Kidney capillary endothelial cell (primary cell): ENCODE data around the gene PALD1.

ENCODE experiments used
- DNase-seq: peaks from one replicate; pipeline ENCODE4 v3.0.0-alpha.2; 2018; ENCODE audit warnings: low spot score

PALD1 gene

GRCh38 chr10:70458329-70459060 is 20.1 kb upstream of the PALD1 start:
- DNase-seq: peak; percentile 77

DNA sequence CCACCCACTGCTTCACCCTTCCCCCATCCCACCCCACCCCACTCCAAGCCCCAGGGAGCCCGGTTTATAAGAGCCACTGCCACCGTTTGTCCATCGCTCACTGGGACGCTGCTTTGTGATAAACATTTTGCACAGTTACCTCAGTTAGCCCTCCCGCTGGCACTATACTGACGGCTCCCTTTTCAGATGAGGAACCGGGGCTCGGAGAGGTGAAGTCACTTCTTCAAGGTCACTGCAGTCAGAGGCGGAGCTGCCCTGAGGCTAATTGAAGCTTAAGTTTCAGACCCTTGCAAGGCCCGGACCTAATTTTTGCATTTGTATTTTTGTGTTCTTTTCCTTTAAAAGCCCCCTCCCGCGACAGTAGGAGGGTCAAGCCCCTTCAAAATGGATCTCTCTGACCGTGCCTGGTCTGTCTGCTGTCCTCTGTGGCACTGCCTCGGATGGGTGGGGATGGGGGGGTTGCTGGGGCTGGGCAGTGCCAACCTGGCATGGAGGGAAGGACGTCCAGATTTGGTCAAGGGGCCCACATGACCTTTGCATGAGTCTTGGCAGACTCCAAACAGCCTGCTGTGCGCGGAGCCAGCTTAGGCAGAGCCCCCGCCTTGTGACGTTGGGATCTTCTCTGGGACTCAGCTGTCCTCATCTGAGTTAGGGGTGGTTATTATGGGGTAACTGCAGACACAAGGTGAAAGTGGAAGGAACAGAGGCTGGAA is 19.4 kb upstream of the PALD1 start:
- no peak for DNase-seq

DNA sequence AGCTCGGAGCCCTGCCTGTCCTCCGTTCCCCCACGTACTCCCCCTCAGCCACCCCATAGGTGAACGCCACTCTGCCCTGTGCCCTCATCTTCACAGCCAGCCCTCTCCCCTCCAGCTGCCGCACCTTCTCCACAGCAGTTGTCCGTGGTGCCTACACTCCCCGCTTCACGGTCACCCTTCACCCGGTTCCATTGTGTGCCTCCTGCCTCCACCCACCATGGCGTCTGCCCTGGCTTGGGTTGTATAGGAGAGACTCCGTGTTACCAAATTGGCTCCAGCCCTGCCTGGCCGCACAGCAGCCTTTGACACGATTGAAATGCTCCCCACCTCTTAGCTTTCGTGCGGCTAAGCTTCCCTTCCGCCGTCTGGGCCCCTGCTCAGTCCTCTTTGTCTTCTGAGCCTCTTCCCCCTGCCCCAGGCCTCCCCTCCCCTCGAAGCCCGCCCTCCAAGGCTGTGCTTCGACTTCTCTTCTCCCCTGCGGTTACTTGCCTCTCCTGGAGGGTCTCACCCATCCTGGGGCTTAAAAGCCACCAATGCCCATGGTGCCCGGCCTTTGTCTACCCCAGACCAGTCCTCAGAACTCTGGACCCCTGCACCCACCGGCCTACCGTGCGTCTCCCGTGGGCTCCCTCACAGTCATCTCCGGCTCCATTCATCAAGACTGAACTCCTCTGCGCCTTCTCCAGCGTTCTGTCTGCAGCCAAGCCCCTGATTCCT is 18.6 kb upstream of the PALD1 start:
- DNase-seq: no peak

GRCh38 chr10:70461397-70462348 is 16.9 kb upstream of the PALD1 start:
- no peak for DNase-seq

- no peak for DNase-seq
Measured at GRCh38 chr10:70462349-70462984, 16.1 kb upstream of the PALD1 start.

DNA sequence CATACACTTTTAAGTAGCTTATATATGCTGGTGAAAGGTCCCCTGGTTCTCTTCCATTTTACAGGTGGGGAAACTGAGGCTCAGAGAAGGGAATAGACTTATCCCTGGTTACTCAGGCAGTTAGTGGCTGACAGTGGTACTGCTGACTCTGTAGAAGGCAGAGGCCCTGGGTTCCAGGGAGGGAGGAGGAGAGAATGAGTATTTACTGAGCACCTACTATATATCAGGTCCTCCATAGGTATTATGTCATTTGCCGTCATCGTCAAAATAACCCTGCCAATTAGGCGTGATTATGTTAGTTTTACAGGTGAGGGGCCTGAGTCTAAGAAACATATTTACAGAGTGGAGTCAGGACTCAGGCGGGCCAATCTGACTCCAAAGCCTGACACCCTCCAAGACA is 13.3 kb upstream of the PALD1 start:
- no peak for DNase-seq

DNA sequence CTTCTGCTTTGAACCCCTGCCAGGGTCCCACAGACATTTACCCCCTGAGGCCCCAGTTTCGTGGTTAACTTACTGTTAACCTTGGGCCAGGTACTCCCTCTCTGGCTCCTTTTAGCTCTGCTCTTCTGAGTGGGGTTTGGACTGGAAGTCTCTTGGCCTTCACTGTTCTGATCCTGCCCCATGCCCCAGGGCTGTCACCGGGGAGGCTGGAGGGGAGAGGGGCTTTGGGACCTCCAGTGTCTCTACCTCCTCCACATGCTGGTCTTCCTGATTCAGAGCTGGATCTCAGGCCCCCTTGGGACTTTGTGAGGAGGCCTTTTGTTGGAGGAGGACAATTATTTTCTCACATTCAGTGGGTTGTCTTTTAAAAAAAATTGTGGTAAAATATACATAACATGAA is 12.7 kb upstream of the PALD1 start:
- DNase-seq: no peak

DNA sequence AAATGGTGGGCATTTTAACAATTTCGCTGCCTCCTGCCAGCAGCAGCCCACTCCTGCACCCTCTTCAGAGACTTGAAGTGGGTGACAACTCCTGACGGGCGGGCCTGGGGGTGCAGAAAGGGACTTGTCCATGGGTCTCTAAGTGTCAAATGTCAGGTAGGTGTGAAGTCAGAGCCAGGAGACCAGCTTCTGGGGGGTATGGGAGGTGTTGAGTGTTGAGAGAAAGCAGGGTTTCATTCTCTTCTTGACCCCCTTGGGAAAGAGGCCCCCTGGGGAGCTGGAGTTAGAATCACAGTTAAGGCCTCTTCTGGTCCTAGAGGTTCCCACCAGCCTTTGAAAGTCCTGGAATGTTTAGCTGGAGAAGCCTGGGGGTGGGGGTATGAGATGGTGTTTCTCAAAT is 11.6 kb upstream of the PALD1 start:
- DNase-seq: no peak

GRCh38 chr10:70472799-70473454 is 5.6 kb upstream of the PALD1 start:
- no peak for DNase-seq

DNA sequence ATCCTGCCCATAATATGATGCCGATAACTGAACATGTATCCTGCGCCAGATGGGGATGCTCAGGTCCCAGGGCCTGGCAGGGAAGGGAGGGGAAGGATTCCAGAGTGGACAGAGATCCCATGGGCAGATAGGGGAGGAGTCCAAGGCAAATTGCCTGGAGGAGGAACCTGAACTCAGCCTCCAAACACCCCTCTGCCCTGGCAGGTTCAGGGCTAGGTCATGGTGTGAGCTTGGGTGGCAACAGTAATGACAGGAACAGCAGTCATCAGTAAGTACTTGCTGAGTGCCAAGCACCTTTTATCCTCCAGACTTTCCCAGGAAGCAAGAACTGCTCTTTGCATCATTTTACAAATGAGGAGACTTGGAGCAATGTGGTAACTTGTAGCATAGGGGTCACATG is 3.8 kb upstream of the PALD1 start:
- no peak for DNase-seq

- DNase-seq: no peak
Measured at GRCh38 chr10:70475661-70476060, 2.9 kb upstream of the PALD1 start.

GRCh38 chr10:70476249-70477035 is 2.1 kb upstream of the PALD1 start:
- no peak for DNase-seq

- DNase-seq: no peak
Measured at GRCh38 chr10:70477661-70478162, 855 bp upstream of the PALD1 start.

GRCh38 chr10:70479165-70479581 is 606 bp downstream of the PALD1 start:
- DNase-seq: no peak

DNA sequence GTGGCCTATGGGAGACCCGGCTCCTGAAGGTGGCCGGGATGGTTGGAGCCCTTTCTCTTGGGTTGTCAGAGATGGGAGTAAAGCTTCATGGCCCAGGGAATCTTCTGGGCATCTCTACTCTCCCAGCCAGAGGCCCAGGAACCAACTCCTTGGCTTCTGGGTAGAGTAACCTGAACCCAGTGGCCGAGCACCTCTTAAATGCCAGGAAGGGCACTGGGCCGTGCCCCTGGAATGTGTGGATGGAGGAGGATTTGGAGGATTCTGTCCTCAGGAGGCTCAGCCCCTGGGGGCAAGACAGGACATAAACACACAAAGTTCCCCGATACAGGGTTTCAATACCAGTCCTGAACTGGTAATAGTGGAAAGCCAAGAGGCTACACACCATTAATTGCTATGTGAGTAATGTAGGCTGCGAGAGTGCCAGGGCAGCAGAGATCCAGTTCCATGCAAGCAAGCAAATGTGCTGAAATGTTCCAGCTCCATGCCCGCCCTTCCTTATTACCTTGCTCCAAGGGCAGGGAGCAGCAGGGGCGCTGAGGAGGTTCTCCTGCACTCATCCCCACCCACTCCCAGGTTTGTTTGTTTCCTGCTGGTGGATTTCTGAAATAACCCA is 1.2 kb downstream of the PALD1 start:
- DNase-seq: no peak

GRCh38 chr10:70480239-70480861 is 1.8 kb downstream of the PALD1 start:
- no peak for DNase-seq

GRCh38 chr10:70481105-70481504 is 2.5 kb downstream of the PALD1 start:
- no peak for DNase-seq

DNA sequence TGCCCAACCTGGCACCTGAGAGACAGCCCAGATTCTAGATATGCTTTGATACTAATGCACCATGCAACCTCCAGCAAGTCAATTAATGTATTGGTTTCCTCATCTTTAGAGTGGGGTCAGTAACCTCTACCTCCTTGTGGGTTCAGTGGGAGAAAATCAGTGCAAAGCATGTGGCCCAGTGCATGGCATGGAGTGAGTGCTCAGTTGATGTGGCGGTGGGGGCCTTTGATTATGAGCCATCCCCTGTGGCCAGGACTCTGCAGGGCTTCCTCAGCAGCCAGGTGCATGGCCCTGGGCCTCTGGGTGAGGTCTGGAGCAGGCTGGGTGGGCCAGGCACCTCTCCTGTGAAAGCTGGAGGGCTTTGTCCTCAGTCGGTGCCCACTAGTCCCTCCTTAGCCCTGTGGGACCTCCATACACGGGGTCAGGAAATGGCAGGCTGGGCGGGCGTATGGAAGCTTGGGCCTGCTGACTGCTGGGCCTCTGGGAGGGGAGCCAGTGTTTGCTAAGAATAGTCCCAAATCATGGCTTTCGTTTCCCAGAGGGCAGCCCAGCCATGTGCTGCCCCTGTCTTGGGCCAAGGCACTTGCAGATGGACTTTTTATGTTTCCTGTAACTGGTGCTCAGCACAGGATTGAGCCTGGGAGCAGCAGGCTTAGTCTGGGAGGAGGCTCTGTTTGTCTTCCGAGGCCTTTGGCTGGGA is 3.4 kb downstream of the PALD1 start:
- no peak for DNase-seq
